Activated CD8-positive, alpha-beta T cell treated with anti-CD3 and anti-CD28 coated beads for 36 hours (primary cell): ENCODE results near the gene FOXF2. TPM values are rescaled to one million over a fixed set of nuclear protein-coding genes. Genes with fewer than 3 reads are reported as not detected.
A peak's percentile ranks its signal among the peaks of the same experiment; 100 is the strongest.

ENCODE experiments used
- ATAC-seq: fragments of 200-7000 bp; cut with Tn5 transposase; one replicate; pipeline ENCODE4 v1.10.0; 2021; ENCODE audit warnings: mild to moderate bottlenecking, moderate library complexity
- CTCF ChIA-PET: fragments of 350-600 bp; sonication (Branson Sonifier 250); formaldehyde crosslinking; loops from one replicate; lab custom pipeline; 2021; ENCODE audit warnings: antibody characterized with exemption; lab: Charles Lee
- POLR2A ChIA-PET: fragments of 350-600 bp; sonication (Branson Sonifier 250); formaldehyde crosslinking; loops from one replicate; lab custom pipeline; 2021; ENCODE audit warnings: antibody characterized with exemption; lab: Charles Lee
- DNase-seq: peaks from one replicate; pipeline ENCODE4 v3.0.0-alpha.2; 2020
- H3K27ac Mint-ChIP-seq: one replicate; pipeline ENCODE4 v1.8.0; 2021; ENCODE audit warnings: mild to moderate bottlenecking, mixed read lengths
- H3K27me3 Mint-ChIP-seq: one replicate; pipeline ENCODE4 v1.8.0; 2021; ENCODE audit warnings: mixed read lengths
- H3K36me3 Mint-ChIP-seq: one replicate; pipeline ENCODE4 v1.8.0; 2021; ENCODE audit warnings: low read depth, mixed read lengths
- H3K4me1 Mint-ChIP-seq: one replicate; pipeline ENCODE4 v1.8.0; 2021; ENCODE audit warnings: low read depth, mixed read lengths
- H3K4me3 Mint-ChIP-seq: one replicate; pipeline ENCODE4 v1.8.0; 2021; ENCODE audit warnings: mild to moderate bottlenecking, moderate library complexity, mixed read lengths
- H3K9me3 Mint-ChIP-seq: one replicate; pipeline ENCODE4 v1.8.0; 2021; ENCODE audit warnings: mixed read lengths
- intact Hi-C: fragments of 100-400 bp; cut with micrococcal nuclease; formaldehyde crosslinking; loops from one replicate; pipeline ENCODE4 v1.10.0; 2022
- total RNA-seq, 2 experiments: library from RNA; stranded (reverse); gene quantifications; one replicate each; pipeline ENCODE4 v1.2.3, GENCODE V29; 2021
- TF ChIP-seq, protein P1 (sequence below): fragments of 200-600 bp; IDR thresholded peaks from one replicate; pipeline ENCODE4 v1.8.0; 2022; ENCODE audit warnings: antibody characterized with exemption, mild to moderate bottlenecking

Gene FOXF2
- total RNA-seq, 2 experiments from 2014 or later = not detected

DNA sequence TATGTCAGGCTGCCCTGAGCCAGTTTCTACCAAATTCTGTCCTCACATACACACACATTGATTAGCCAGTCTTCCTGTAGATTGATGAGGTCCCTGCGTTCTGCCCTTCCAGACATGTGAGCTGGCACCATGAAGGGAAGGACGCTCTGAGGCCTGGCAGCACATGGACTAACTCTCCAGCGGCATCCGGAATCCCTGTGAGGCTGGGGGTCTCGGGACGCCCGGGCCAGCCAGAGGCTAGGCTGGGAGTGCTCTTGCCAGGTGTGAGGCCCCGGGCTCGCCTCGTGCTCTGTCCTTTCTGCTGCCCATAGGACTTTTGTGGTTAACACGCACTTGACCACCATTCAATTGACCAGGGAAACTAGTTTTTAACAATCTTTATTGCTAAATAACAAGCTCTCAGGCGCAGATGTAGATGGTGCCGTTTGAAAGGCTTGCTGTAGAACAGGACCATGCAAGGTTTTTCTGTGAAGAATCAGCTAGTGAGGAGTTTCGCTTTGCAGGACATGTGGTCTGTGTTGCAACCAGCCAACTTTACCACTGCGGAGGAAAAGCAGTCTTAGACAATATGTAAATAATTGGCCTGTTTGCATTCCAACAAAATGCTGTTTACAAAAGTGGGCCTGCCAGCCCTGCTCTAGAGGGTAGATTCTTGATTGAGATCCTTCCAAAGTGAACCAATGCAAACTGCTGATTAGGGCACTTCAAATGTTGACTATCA, 29.3 kb downstream of the FOXF2 start:
- H3K4me3 Mint-ChIP-seq = no peak overlapping the region
- ATAC-seq (no peak), DNase-seq (no peak)
- CTCF ChIA-PET = interaction anchor here (1.0 kb wide), 1 partner anchor 18 kb away, joined by 3 read pairs; no protein-coding TSS in a partner anchor
- intact Hi-C loops = no loop called here
- TF ChIP-seq, protein P1, sequence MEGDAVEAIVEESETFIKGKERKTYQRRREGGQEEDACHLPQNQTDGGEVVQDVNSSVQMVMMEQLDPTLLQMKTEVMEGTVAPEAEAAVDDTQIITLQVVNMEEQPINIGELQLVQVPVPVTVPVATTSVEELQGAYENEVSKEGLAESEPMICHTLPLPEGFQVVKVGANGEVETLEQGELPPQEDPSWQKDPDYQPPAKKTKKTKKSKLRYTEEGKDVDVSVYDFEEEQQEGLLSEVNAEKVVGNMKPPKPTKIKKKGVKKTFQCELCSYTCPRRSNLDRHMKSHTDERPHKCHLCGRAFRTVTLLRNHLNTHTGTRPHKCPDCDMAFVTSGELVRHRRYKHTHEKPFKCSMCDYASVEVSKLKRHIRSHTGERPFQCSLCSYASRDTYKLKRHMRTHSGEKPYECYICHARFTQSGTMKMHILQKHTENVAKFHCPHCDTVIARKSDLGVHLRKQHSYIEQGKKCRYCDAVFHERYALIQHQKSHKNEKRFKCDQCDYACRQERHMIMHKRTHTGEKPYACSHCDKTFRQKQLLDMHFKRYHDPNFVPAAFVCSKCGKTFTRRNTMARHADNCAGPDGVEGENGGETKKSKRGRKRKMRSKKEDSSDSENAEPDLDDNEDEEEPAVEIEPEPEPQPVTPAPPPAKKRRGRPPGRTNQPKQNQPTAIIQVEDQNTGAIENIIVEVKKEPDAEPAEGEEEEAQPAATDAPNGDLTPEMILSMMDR = no peak
- H3K36me3 Mint-ChIP-seq = no peaks in the 10 kb centered on the region
- peaks cover 17% of the 10 kb centered on the region for H3K27me3 Mint-ChIP-seq
- POLR2A ChIA-PET = no interaction called here
- H3K27ac Mint-ChIP-seq = no peak overlapping the region
- H3K9me3 Mint-ChIP-seq = peaks cover 8% of the 10 kb centered on the region
- H3K4me1 Mint-ChIP-seq = no peaks in the 10 kb centered on the region

DNA sequence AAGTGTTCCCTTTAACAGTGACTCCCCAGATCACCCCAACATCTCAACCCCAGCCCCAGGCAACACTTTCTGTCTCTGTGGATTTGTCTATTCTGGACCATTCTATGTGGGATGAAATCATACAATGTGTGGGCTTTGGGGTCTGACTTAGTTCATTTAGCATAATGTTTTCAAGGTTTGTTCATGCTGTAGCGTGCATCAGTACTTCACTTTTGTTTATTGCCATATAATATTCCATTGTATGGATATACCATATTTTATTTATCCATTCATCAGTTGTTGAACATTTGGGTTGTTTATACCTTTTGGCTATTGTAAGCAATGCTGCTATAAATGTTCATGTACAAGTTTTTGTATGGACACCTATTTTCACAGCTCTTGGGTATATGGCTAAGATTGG, 31.0 kb downstream of the FOXF2 start:
- peaks cover 24% of the 10 kb centered on the region for H3K27me3 Mint-ChIP-seq
- H3K27ac Mint-ChIP-seq = no peak overlapping the region
- no peaks in the 10 kb centered on the region for H3K36me3 Mint-ChIP-seq
- peaks cover 3% of the 10 kb centered on the region for H3K4me1 Mint-ChIP-seq
- DNase-seq (no peak), ATAC-seq (no peak)
- no peak overlapping the region for H3K4me3 Mint-ChIP-seq
- POLR2A ChIA-PET = no interaction called here
- peaks cover 8% of the 10 kb centered on the region for H3K9me3 Mint-ChIP-seq
- intact Hi-C loops = no loop called here
- CTCF ChIA-PET = interaction anchor here (1.7 kb wide), 1 partner anchor 23 kb away, joined by 7 read pairs; no protein-coding TSS in a partner anchor
- TF ChIP-seq, protein P1 = no peak

DNA sequence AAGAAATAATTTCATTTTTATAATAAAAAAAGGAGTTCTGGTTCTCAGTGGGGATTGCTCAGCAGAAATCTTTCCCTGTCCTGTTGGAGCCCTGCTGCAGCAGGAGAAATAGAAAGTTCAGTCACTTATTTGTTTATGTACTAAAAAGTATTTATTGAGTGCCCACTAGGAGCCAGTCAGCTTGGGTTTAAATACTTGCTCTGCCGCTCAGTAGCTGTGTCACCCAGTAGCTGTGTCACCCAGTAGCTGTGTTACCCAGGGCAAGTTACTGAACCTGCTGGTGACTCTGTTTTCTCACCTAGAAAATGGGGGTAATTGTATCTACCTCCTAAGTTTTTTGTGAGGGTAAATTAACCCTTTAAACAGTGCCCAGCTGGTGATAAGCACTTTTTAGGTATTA, 32.9 kb downstream of the FOXF2 start:
- Mint-ChIP-seq H3K4me1 (peaks cover 3% of the 10 kb centered on the region), H3K4me3 (no peak overlapping the region), H3K9me3 (peaks cover 8% of the 10 kb centered on the region), H3K36me3 (no peaks in the 10 kb centered on the region), H3K27me3 (peaks cover 22% of the 10 kb centered on the region), H3K27ac (no peak overlapping the region)
- CTCF ChIA-PET = interaction anchor here (1.3 to 1.7 kb wide), 2 partner anchors 14 to 25 kb away, joined by 7 to 10 read pairs; no protein-coding TSS in a partner anchor
- TF ChIP-seq, protein P1 = no peak
- ATAC-seq = no peak
- no peak for DNase-seq
- intact Hi-C loops = no loop called here
- POLR2A ChIA-PET = interaction anchor here (0.6 to 1.2 kb wide), 2 partner anchors 15 to 241 kb away, joined by 3 read pairs; no protein-coding TSS in a partner anchor

DNA sequence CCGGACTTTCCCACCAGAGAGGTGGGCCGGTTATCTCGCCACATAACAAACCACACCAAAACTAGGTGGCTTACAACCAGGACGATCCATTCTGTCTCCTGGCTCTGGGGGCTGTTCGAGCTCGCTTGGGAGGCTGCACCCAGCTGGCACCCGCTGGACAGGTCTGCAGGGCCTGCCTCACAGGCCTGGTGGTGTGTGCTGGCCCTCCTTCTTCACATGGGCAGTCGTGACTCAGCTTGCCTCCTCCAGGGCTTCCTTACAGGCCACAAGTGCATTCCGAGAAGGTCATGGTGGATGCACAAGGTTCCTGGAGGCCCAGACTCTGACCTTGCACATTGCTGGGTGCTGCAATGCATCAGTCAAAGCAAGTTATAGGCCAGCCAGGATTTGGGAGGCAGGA, 34.2 kb downstream of the FOXF2 start:
- ChIA-PET CTCF (interaction anchor here (1.2 to 2.3 kb wide), 5 partner anchors 9 to 669 kb away, joined by 3 to 11 read pairs (median 6); no protein-coding TSS in a partner anchor), POLR2A (no interaction called here)
- peaks cover 3% of the 10 kb centered on the region for H3K4me1 Mint-ChIP-seq
- H3K4me3 Mint-ChIP-seq = no peak overlapping the region
- H3K27ac Mint-ChIP-seq = no peak overlapping the region
- DNase-seq (no peak), ATAC-seq (no peak)
- peaks cover 8% of the 10 kb centered on the region for H3K9me3 Mint-ChIP-seq
- H3K27me3 Mint-ChIP-seq = peaks cover 20% of the 10 kb centered on the region
- intact Hi-C loops = no loop called here
- TF ChIP-seq, protein P1 = no peak
- H3K36me3 Mint-ChIP-seq = no peaks in the 10 kb centered on the region

DNA sequence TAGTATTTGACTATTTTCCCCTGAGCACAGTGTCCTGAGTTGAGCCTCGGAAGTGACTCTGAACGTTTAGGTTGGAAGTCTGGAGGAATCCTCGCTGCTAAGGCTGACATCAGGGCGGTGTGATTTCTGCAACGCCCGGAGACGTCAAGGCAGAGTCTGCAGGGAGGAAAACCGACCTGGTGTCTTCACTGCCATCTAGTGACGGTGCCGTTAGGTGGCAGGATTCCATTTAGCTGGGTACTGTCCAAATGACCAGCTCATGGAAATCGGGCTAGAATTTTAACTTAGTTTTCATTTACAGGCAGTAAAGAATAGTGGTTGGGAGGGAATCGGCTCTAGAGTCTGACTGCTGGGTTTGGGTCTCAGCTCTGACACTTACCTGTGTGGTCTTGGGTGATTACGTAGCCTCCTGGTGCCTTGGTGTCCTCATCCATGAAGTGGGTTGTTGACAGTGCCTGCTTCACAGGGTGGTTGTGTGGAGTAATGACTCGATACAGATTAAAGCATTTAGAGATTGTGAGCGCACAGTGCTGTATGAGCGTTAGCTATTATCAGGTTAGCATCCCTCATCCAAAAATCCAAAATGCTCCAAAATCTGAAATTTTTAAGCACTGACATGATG, 35.0 kb downstream of the FOXF2 start:
- no peak overlapping the region for H3K4me3 Mint-ChIP-seq
- H3K27ac Mint-ChIP-seq = no peak overlapping the region
- H3K9me3 Mint-ChIP-seq = peaks cover 8% of the 10 kb centered on the region
- ATAC-seq = no peak
- ChIA-PET CTCF (interaction anchor here (0.6 to 2.3 kb wide), 11 partner anchors 10 to 831 kb away, joined by 3 to 11 read pairs (median 4); no protein-coding TSS in a partner anchor), POLR2A (no interaction called here)
- peak; percentile 41 for DNase-seq
- intact Hi-C loops = no loop called here
- TF ChIP-seq, protein P1 = peak; percentile 47
- H3K27me3 Mint-ChIP-seq = peaks cover 20% of the 10 kb centered on the region
- peaks cover 3% of the 10 kb centered on the region for H3K4me1 Mint-ChIP-seq
- no peaks in the 10 kb centered on the region for H3K36me3 Mint-ChIP-seq
